NCI-H748 (cell line): ENCODE data around the gene PAXIP1.
A peak's percentile ranks its signal among the peaks of the same experiment; 100 is the strongest.

ENCODE experiments used
- DNase-seq: peaks from one replicate; lab custom pipeline; 2025; ENCODE audit not compliant: unreplicated experiment; lab: John Stamatoyannopoulos, UW

PAXIP1 gene

DNA sequence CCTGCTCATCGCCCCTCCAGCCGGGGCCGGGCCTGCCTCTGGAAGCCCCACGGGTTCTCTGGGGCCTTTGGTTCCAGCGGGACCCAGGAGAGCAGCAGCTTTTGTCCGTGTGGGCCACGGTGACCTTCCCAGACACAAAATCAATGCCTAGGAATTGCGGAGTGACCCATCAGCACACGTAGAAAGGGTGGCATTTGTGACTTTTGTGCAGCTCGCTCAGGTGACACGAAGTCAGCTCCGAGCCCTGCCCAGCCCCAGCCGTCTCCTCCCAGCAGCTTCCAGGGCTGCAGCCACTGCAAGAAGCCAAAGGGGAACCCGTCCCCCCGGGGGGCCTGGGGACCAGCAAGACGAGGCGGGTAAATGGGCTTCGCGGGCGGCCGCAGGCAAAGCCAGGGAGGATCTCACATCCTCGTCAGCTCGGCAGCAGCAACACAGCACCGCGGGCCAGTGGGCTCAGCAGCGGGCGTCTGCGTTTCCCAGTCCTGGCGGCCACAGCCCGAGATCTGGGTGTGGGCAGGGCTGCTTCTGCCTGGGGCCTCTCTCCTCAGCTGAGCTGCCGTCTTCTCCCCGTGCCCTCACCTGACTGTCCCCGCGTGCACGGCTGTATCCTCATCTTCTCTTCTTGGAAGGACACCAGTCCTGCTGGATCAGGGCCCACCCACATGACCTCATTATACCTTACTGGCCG is 88.5 kb downstream of the PAXIP1 start:
- no peak for DNase-seq

DNA sequence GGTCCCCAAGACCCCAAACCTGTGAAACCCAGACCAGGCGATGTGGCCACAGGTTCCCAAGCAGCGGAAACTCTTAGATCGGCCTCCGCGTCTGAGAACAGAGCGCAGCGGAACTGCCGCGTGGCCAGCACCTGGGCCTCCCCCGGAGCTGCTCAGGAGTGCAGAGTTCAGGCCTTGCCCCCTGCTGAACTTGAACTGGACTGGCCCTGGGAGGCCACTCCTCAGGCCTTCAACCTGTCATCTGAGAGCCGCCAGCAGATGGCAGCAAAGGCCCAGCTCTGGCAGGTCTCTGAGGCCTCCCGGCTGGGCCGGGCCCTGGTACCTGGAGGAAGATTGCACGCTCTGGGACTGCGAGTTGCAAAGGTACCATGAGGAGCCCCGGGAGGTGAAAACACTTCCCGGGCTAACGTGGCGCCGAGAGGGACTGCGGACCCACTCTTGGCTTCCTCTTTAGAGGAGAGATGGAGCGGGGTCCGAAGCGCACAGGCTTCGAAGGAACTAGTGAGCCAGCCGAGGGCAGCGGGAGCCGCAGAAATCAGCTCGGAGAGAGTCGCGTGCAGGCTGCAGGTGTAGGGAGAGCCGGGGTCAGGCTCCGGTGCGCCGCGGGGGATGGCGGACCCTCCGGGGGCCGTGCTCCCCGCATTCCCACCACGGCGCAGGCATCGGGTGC is 89.2 kb downstream of the PAXIP1 start:
- DNase-seq = peak; percentile 71

DNA sequence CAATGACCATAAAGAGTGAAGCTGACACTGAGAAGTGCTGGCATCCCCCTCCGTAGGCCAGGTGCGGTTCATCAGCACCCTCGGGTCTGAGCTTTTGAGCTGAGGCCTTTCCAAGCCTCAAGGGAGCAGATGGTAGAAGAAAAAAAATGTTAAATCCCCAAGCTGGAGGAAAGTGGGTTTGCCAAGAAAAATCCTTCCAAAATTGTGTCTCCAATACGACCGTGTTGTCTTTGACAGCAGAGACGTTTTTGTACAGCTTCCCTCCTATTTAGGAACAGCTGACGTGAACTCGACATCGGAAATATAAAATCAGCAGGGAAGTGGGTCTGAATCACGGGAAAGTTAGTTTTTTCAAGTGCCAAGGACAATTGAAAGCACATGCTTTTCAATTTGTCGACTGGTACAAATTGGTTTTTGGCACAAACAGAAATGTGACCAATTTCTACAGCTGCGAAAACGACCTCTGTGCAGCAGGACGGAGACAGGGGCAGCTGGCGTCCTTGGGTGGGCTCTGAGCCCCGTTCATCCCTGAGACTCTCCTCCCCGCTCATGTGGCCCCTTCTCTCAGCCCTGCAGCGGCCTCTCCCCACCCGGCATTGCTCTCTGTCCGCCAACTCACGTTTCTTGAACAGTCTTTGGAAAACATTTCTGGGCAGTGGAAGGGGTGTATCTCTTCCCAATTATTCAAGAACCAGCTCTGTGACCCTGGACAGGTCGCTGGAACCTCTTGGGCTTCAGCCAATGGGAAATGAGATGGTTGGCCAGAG is 89.9 kb downstream of the PAXIP1 start:
- no peak for DNase-seq

DNA sequence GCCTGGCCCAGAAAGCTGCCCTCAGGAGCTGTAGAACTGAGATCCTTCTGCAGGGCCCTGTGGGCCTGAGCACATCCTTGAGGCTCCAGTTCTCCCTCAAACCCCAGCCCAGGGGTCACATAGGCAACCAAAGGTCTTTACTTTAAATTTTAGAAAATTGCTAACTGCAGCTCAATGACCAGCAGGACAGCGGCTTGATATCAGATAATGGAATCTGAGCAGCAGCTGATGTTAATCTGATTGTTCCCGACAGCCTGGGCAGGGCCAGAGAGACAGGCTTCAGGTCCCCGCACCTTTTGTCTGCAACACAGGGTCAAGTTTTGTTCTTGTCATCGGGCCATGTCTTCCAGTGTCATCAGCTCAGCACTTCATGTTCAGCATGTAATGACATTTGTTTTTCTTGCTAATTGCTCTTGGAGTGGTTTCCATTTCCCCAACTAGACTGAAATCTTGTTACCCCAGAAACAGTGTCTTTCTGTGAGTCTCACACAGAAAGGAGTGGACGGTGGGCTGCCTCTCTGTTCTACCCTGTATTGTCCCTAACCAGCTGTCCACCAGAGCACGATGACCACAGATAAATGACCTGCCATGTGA is 91.0 kb downstream of the PAXIP1 start:
- no peak for DNase-seq

DNA sequence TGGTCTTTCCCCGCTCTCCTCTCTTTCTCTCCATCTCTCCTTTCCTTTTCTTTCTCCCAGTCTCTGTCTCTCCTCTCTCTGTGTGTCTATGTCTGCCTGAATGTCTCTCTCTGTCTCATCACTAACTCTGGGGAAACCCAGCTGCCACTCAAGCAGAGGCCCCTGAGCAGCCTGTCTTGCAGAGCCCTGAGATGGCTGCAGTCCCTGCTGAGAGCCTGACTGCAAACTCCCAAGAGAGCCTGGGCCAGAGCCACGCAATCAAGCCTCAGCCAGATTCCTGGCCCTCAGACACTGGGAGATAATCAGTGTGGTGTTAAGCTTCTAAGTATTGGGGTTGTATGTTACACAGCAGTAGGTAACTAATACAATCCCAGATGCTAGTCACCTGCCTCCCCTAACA is 91.5 kb downstream of the PAXIP1 start:
- DNase-seq = no peak

DNA sequence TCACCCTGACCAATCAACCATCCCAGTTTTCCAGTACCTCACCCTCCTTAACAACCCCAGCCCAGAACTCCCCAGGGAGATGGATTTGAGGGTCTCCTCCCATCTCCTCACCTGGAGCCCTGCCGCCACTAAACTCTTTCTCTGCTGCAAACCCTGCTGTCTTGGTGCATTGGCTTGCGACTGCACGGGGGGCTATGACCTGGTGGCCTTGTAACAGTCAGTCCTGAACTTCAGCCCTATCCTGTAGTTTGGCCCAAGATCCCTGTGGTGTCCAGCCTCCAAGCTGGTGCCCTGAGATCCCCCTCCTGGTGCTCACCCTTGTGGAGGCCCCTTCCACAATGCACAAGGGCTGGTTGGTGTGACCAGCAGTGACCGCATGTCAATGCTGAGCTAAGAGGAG is 91.9 kb downstream of the PAXIP1 start:
- no peak for DNase-seq

DNA sequence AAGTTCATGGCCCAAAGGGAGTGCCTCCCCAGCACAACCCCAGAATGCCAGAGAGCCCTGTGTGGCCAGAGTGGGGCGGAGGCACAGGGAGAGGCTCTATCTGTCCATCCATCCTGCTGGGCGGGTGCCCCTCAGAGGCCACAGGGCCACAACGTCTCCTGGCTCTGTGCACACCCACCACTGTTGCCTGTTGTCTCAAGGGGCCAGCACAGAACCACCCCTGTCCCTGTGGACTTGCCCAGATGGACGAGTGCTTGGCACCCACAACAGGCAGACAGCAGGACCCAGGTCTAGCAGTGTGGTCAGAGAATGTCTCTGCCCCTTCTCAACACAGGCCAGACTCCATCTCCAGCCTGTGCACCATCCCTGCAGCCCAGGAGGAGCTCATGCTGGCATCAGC is 92.8 kb downstream of the PAXIP1 start:
- DNase-seq = no peak

DNA sequence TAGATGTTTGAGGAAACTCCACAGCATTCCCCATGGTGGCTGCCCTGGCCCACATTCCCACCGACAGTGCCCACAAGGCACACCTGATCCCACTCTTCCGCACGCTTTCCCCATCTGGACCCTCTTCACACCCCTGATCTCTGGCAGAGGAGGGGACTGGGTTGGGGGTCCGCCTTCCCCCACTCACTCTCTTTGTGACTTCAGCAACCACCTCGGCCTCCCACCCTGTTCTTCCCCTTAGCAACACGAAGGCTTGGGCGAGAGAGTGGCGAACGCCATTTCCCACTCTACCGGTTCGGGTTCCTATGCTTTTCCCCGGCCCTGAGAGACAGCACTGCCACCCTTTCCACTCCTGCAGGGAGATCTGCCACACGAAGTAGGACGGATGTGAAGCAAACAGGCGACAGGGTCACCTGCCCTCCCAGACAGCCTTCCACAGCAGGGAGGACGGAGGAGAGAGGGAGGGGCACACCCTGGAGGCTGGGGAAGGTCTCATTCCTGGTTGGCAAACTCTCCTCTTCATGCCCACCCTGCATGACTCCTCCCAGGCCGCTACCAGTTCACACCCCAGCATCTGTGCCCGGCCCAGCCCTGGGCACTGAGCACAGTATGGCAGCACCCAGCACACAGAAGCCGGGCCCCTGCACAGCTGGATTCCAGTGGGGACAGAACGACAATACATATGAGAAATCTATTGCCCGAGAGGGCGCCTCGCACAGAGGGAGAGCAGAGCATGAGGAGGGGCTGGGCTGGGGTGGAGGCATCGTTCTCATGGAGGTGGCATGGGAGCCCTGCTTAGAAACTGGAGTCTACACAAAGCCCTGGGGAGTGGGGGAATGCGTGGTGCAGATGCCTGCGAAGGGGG is 93.5 kb downstream of the PAXIP1 start:
- DNase-seq = no peak

DNA sequence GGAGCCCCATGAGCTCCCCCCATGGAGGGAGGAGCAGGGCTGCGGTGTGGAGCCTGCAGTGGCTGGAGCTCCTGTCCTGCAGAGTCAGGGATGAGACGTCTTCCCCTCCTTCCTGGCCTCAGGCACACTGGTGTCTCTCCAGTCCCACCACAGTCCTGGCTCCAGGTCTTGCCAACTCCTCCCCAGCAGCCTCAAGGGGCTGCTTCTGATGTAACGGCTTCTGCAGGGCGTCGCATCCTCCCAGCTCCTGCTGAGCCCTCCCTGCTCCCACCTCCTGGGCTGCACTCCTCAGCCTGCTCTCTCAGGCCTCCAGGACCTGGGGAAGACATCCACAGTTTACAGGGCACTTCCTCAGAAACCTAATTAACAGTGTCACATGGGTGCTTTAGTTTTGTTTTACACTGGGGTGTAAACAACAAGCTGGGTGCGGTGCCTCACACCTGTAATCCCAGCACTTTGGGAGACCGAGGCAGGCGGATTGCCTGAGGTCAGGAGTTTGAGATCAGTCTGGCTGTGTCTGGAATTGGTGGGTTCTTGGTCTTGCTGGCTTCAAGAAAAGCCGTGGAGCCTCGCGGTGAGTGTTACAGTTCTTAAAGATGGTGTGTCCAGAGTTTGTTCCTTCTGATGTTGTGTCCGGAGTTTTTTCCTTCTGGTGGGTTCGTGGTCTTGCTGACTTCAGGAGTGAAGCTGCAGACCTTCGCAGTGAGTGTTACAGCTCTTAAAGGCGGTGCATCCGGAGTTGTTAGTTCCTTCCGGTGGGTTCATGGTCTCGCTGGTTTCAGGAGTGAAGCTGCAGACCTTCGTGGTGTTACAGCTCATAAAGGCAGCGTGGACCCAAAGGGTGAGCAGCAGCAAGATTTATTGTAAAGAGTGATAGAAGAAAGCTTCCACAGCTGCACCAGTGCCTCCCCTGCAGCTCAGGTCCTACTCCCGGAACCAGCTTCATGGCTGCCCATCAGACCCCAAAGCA is 95.0 kb downstream of the PAXIP1 start:
- DNase-seq = no peak

DNA sequence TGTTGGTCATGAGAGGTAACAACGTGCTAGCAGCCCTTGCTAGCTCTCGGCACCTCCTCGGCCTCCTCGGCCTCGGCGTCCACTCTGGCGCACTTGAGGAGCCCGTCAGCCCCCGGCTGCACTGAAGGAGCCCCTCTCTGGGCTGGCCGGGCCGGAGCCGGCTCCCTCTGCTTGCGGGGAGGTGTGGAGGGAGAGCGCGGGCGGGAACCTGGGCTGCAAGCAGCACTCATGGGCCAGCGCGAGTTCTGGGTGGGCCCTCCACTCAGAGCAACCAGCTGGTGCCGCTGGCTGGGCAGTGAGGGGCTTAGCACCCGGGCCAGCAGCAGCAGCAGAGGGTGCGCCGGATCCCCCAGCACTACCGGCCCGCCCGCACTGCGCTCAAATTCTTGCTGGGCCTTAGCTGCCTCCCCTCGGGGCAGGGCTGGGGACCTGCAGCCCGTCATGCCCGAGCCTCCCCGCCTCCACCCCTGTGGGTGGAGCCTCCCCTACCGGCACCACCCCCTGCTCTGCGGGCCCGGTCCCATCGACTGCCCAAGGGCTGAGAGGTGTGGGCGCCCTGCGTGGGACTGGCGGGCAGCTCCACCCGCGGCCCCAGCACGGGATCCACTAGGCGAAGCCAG is 96.1 kb downstream of the PAXIP1 start:
- no peak for DNase-seq

DNA sequence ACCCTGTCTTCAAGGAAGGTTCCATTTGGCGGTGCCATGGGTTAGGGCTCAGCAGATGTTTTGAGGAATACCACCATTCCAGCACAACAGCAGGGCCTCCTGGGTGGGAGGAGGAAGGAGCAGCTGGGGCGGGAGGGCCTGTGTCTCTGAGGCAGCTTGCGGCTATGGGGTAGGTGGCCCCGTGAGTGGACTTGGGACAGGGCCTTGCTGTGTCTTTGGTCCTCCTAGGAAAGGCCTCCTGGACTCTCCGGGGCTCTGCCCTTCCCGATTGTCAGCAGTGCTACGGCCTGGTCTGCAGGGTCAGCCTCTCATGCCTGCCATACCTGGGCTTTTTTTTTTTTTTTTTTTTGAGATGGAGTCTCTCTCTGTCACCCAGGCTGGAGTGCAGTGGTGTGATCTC is 96.7 kb downstream of the PAXIP1 start:
- DNase-seq = no peak

DNA sequence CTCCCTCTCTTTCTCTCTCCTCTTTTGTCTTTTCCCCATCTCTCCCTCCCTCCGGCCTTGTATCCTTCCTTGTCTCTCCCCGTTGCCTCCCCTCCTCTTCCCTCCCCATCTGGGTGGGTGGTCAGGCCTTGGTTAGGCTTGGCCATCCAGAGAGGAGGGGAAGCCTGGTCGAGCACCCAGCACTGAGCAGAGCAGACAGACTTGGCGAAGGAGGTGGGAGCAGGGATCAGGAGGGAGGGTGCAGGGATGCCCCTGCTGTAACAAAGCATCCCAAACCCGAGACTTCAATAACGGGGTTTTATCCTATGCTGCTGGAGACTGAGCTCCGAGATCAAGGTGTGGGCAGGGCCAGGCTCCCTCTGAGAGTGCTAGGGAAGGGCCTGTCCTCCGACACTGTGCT is 97.3 kb downstream of the PAXIP1 start:
- DNase-seq = no peak

DNA sequence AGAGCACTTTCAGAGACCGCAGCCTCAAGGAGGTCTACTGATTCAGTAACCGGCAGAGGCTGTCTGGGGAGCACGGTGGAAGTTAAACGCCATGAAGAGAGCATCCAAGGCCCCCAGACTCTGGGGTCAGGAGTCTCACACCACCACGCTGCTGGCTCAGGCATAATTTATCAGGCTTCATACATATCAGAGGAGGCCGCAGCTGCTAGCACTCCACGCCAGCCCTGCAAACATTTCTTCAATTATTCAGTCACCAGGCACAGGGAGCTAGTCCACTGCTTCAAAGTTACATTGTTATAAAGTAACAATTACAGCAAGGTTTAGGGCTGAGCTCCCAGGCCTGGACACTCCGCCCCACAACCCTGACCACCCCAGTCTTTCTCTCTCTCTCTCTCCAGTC is 97.8 kb downstream of the PAXIP1 start:
- DNase-seq = no peak

DNA sequence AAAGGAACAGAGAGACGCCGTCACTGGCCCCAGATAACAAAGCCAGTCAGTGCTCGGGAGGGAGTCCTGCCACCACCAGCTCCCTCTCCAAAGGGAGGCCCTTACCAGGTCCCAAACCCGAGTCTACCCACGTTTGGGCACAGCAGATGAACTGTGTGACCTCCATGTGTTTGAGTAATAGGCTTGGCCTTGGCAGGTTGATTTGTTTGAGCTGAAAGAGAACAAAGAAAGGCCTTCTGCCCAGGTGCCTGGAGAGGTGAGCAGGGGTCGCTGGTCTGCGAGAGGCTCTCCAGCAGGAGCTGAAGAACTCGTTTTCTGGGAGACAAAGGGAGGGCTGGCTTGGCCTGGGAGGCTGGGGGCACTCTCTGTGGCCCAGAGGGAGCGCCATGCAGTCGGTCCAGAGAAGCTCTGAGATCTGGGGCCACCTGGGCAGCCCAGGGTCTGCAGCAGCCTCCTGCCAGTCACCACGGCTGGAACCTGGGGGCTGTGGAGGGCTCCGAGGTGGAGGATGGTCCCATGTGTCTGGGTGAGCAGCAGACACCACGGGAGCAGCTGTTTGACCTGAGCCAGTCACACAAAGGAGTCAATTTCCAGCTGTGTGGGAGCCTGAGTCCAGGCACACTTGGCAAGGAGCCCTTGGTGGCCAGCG is 99.7 kb downstream of the PAXIP1 start:
- peak; percentile 51 for DNase-seq

DNA sequence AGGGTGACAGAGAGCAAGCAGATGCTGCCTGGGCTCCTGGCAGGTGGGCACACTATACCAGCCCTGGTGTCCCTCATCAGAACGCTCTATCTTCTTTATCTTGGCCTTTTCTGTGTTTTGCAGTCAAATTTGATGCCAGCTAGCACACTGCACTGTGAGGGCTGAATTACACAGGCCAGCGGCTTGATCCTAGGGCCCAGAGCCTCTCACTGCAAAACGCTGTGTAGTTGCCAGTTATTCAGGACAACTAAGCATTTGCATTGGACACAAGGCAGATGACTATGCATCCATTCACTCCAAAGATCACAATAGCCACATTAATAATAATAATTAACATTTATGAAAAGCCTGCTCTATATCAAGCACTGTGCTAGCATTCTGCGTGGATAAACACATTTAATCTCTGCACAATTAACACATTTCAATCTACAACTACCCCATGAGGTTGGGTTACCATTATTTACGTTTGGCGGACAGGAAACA is 100.3 kb downstream of the PAXIP1 start:
- no peak for DNase-seq

DNA sequence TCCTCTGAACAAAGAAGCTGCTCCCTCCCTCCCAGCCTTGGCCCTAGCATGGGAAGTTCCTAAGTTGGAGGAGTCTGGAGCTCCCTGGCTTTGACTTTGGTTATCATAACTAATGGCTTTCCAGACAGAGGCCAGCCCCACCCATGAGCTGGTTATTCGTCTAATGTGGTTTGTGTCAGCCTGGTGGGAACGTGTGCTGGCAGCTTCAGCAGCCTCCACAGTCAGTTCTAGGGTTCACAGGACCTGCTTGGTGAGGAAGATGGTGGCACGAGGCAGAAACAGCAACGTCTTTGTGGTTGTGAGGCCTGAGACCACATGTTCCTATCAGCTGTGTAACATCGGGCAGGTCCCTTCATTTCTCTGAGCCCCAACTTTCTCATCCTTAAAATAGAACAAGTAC is 103.1 kb downstream of the PAXIP1 start:
- no peak for DNase-seq

DNA sequence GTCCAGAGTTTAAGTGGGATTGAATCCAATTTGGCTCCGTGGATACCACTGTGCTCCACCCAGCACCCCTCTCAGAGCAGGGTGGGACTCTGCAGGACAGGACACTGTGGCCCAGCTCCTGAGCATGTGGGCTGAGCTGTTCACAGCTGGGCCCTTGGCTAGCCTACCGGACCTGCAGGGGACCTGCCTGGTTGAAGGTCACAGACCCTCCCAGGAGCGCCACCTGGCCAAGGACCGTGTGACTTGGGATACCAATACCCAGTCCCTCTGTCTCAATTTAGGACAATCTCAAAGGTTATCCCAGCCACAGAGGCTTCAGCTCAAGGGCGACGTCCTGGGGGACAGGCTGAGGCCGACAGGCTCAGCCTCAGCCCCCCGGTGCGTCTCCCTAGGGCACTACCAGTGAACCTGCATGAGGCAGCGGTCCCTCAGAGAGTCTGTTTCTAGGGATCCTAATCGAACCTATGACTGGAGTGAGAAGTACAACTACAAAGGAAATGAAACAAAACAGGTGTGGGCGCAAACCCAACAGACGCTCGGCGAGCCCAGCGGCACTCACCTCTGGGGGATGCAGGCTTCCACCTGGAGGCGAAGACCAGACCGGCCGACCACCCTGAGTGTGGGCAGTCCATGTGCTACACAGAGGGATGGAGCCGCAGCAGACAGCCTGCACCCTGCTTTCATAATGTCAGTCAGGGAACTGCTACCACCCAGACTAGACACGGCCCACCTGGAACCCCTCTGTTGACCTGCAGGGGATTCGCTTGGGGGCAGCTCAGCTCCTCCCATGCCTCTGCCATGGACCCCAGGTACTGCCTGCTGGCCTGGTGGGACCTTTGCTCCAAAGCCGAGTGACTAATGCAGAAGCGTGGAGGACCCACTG is 103.7 kb downstream of the PAXIP1 start:
- no peak for DNase-seq

DNA sequence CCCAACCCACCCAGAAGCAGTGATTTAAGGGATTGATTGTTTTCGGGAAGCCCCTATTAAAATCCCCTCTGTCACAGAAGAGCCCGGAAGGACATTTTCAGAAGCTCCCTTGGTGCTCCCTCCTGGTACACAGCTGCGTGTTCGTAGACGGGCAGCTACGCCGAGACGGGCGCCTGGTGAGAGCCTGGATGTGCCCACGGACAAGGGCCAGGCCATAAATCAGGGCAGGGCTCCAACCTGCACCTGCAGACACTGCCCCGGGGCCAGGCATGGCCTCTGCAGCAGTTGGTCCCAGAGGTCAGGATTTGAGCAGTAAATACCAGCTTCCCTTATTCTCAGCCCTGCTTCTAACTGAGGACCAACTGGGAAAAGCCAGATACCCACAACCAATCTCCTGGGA is 106.8 kb downstream of the PAXIP1 start:
- no peak for DNase-seq
